ENCODE data around the gene FAT3.

- TF ChIP-seq CTCF (conservative IDR thresholded peaks at IDR 0.05 in 1 of 2, IDR thresholded peaks at IDR 0.05 in 1 of 2; ENCODE audit: low read depth in 1 of 2, low read length in 2 of 2) (no peak), EZH2 (IDR thresholded peaks at IDR 0.05; ENCODE audit: low read length, missing control alignments) (no peak)
Observed at GRCh38 chr11:92212530-92212929, 12.1 kb upstream of the FAT3 start.

Data from fibroblast of lung (primary cell).